Measurements from ENCODE around the gene NASP. TPM values are rescaled to one million over a fixed set of nuclear protein-coding genes. Genes with fewer than 3 reads are reported as not detected.

The NASP gene
- total RNA-seq, 2 experiments from 2014 or later: 210 to 373 TPM

GRCh38 chr1:45557422-45557944 lies 26.4 kb upstream of the NASP start:
- peaks cover 18% of the 10 kb centered on the region; the same call in 1 of the 2 replicates for H3K79me2 ChIP-seq (ENCODE audit: insufficient read depth, low read depth, low read length)
- BruUV-seq (replicated peaks): no TSS peak
- H3K4me3 ChIP-seq (ENCODE audit: low read depth, low read length, poor library complexity, severe bottlenecking): no peak overlapping the region
- no peak overlapping the region for H3K4me2 ChIP-seq (ENCODE audit: low read length)
- POLR2A ChIA-PET: interaction anchor here (0.6 to 2.9 kb wide), 7 partner anchors 10 to 58 kb away, joined by 3 to 10 read pairs (median 5); partner anchors contain the start of genes CCDC163 and MMACHC
- no peaks in the 10 kb centered on the region for H3K9me3 ChIP-seq (ENCODE audit: low read length)
- no peak for DNase-seq (ENCODE audit: low spot score)
- H4K20me1 ChIP-seq (ENCODE audit: insufficient read depth, low read length): no peaks in the 10 kb centered on the region
- no peak for TF ChIP-seq CTCF (conservative IDR thresholded peaks at IDR 0.05; ENCODE audit: low read length)
- no peak for TF ChIP-seq EZH2phosphoT487 (IDR thresholded peaks at IDR 0.05; ENCODE audit: borderline replicate concordance, low read depth, low read length)
- no peaks in the 10 kb centered on the region for H3K9me2 ChIP-seq (ENCODE audit: insufficient read depth, low read length)
- H2AFZ ChIP-seq (ENCODE audit: low read length): no peak overlapping the region
- intact Hi-C loops (cut with micrococcal nuclease; ENCODE audit: unreplicated experiment): no loop called here
- CTCF ChIA-PET (ENCODE audit: unreplicated experiment): no interaction called here
- H3K36me3 ChIP-seq (ENCODE audit: insufficient read depth, low read length): peaks cover 77% of the 10 kb centered on the region
- H3K27ac ChIP-seq (ENCODE audit: low read depth, low read length, poor library complexity, severe bottlenecking): no peak overlapping the region
- peaks cover 2% of the 10 kb centered on the region for H3K4me1 ChIP-seq (ENCODE audit: insufficient read depth, low read length, poor library complexity, severe bottlenecking)

GRCh38 chr1:45563843-45564242 lies 20.0 kb upstream of the NASP start:
- ChIA-PET CTCF (ENCODE audit: unreplicated experiment) (interaction anchor here (0.6 kb wide), 1 partner anchor 31 kb away, joined by 5 read pairs; no protein-coding TSS in a partner anchor), POLR2A (no interaction called here)
- Histone ChIP-seq H3K79me2 (ENCODE audit: insufficient read depth, low read depth, low read length) (peaks cover 5% of the 10 kb centered on the region; the same call in 1 of the 2 replicates), H3K4me1 (ENCODE audit: insufficient read depth, low read length, poor library complexity, severe bottlenecking) (no peaks in the 10 kb centered on the region), H3K9me2 (ENCODE audit: insufficient read depth, low read length) (no peaks in the 10 kb centered on the region), H3K4me3 (ENCODE audit: low read depth, low read length, poor library complexity, severe bottlenecking) (no peak overlapping the region), H3K27ac (ENCODE audit: low read depth, low read length, poor library complexity, severe bottlenecking) (no peak overlapping the region), H3K4me2 (ENCODE audit: low read length) (no peak overlapping the region), H2AFZ (ENCODE audit: low read length) (no peak overlapping the region), H4K20me1 (ENCODE audit: insufficient read depth, low read length) (no peaks in the 10 kb centered on the region), H3K9me3 (ENCODE audit: low read length) (no peaks in the 10 kb centered on the region), H3K36me3 (ENCODE audit: insufficient read depth, low read length) (peaks cover 83% of the 10 kb centered on the region)
- DNase-seq (ENCODE audit: low spot score): no peak
- TF ChIP-seq EZH2phosphoT487 (IDR thresholded peaks at IDR 0.05; ENCODE audit: borderline replicate concordance, low read depth, low read length) (no peak), CTCF (conservative IDR thresholded peaks at IDR 0.05; ENCODE audit: low read length) (no peak)
- BruUV-seq (replicated peaks): no TSS peak
- intact Hi-C loops (cut with micrococcal nuclease; ENCODE audit: unreplicated experiment): no loop called here

DNA sequence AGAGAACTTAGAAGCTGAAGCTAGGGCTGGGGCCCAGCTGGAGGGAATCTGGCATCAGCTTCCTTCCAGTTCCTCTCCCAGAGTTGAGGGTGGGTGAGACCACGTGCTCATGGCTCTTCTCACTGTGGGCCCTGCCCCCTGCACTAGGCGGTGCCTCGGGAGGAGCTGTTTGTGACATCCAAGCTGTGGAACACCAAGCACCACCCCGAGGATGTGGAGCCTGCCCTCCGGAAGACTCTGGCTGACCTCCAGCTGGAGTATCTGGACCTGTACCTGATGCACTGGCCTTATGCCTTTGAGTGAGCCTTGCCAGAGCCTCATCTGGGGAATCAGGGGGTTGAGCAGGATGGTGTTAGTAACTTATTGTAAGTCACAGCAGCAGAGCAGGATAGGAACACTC lies 17.1 kb upstream of the NASP start:
- no TSS peak for BruUV-seq (replicated peaks)
- H3K9me3 ChIP-seq (ENCODE audit: low read length): no peaks in the 10 kb centered on the region
- DNase-seq (ENCODE audit: low spot score): no peak
- no peak overlapping the region for H2AFZ ChIP-seq (ENCODE audit: low read length)
- H3K79me2 ChIP-seq (ENCODE audit: insufficient read depth, low read depth, low read length): no peaks in the 10 kb centered on the region
- CTCF ChIA-PET (ENCODE audit: unreplicated experiment): interaction anchor here (0.6 kb wide), 1 partner anchor 16 kb away, joined by 4 read pairs; no protein-coding TSS in a partner anchor
- no peaks in the 10 kb centered on the region for H4K20me1 ChIP-seq (ENCODE audit: insufficient read depth, low read length)
- H3K4me1 ChIP-seq (ENCODE audit: insufficient read depth, low read length, poor library complexity, severe bottlenecking): no peaks in the 10 kb centered on the region
- H3K4me2 ChIP-seq (ENCODE audit: low read length): no peak overlapping the region
- POLR2A ChIA-PET: interaction anchor here (0.6 to 3.5 kb wide), 5 partner anchors 9 to 203 kb away, joined by 3 to 27 read pairs (median 6); partner anchors contain the start of gene PRDX1
- H3K27ac ChIP-seq (ENCODE audit: low read depth, low read length, poor library complexity, severe bottlenecking): no peak overlapping the region
- intact Hi-C loops (cut with micrococcal nuclease; ENCODE audit: unreplicated experiment): no loop called here
- no peak overlapping the region for H3K4me3 ChIP-seq (ENCODE audit: low read depth, low read length, poor library complexity, severe bottlenecking)
- H3K9me2 ChIP-seq (ENCODE audit: insufficient read depth, low read length): no peaks in the 10 kb centered on the region
- TF ChIP-seq EZH2phosphoT487 (IDR thresholded peaks at IDR 0.05; ENCODE audit: borderline replicate concordance, low read depth, low read length) (no peak), CTCF (conservative IDR thresholded peaks at IDR 0.05; ENCODE audit: low read length) (no peak)
- H3K36me3 ChIP-seq (ENCODE audit: insufficient read depth, low read length): peaks cover 87% of the 10 kb centered on the region

All from OCI-LY7 (cell line).